ENCODE data around the gene IGSF21.

The IGSF21 gene

GRCh38 chr1:18376661-18377060 is 269.1 kb downstream of the IGSF21 start:
- DNase-seq: no peak

GRCh38 chr1:18380288-18380687 is 272.7 kb downstream of the IGSF21 start:
- no peak for DNase-seq

- DNase-seq: no peak
These were observed 276.5 kb downstream of the IGSF21 start for GRCh38 chr1:18384059-18384458.

GRCh38 chr1:18384471-18384870 is 276.9 kb downstream of the IGSF21 start:
- DNase-seq: no peak

- no peak for DNase-seq
These were observed 277.7 kb downstream of the IGSF21 start for GRCh38 chr1:18385239-18385790.

- no peak for DNase-seq
These were observed 279.0 kb downstream of the IGSF21 start for GRCh38 chr1:18386591-18386990.

- no peak for DNase-seq
These were observed 279.7 kb downstream of the IGSF21 start for GRCh38 chr1:18387307-18387706.

GRCh38 chr1:18390953-18391352 is 283.4 kb downstream of the IGSF21 start:
- DNase-seq: no peak

GRCh38 chr1:18394563-18395156 is 287.1 kb downstream of the IGSF21 start:
- no peak for DNase-seq

GRCh38 chr1:18396247-18396980 is 288.8 kb downstream of the IGSF21 start:
- DNase-seq: no peak

GRCh38 chr1:18397641-18398040 is 290.0 kb downstream of the IGSF21 start:
- DNase-seq: no peak

- DNase-seq: no peak
These were observed 291.4 kb downstream of the IGSF21 start for GRCh38 chr1:18398791-18399530.

GRCh38 chr1:18400347-18401102 is 292.9 kb downstream of the IGSF21 start:
- no peak for DNase-seq

GRCh38 chr1:18401921-18402320 is 294.3 kb downstream of the IGSF21 start:
- DNase-seq: no peak

GRCh38 chr1:18404460-18404859 is 296.9 kb downstream of the IGSF21 start:
- DNase-seq: no peak

GRCh38 chr1:18407166-18408045 is 299.8 kb downstream of the IGSF21 start:
- no peak for DNase-seq

- DNase-seq: no peak
These were observed 301.2 kb downstream of the IGSF21 start for GRCh38 chr1:18408656-18409370.

GRCh38 chr1:18409609-18410237 is 302.1 kb downstream of the IGSF21 start:
- DNase-seq: no peak

- no peak for DNase-seq
These were observed 302.8 kb downstream of the IGSF21 start for GRCh38 chr1:18410407-18410806.

- no peak for DNase-seq
These were observed 303.7 kb downstream of the IGSF21 start for GRCh38 chr1:18411321-18411720.
